Pancreas (tissue), 10 donors: ENCODE data around the gene C12orf75. TPM values are rescaled to one million over a fixed set of nuclear protein-coding genes. Genes with fewer than 3 reads are reported as not detected.

Source experiments
- ATAC-seq, 4 donors: fragments of 200-7000 bp; cut with Tn5 transposase; one replicate each; pipeline versions ENCODE4 v1.8.0 to v1.9.1; 2020; ENCODE audit warnings: mild to moderate bottlenecking in 4 of 4, moderate library complexity in 4 of 4
- DNase-seq, 6 donors: peaks; one replicate each; pipeline ENCODE4 v3.0.0-alpha.2; 2020
- FAIRE-seq: peaks from 2 replicates; lab custom pipeline; 2012; peaks lifted over from hg19 to GRCh38; lab: Jason Lieb, UNC
- H3K27ac ChIP-seq, 4 donors: fragments of 200-600 bp; sonication (generic); 1 replicate in 3 of 4; 2 replicates in 1 of 4; pipeline versions ENCODE4 v1.5.0 to v1.8.0; 2020
- H3K27me3 ChIP-seq, 4 donors: fragments of 200-600 bp; one replicate each; pipeline ENCODE4 v1.8.0; 2021
- H3K36me3 ChIP-seq, 3 donors: fragments of 200-600 bp; sonication (generic) in 1 of 3; one replicate each; pipeline versions ENCODE4 v1.5.0 to v1.8.0; 2020 to 2021
- H3K4me1 ChIP-seq, 3 donors: fragments of 200-600 bp; one replicate each; pipeline ENCODE4 v1.8.0; 2021
- H3K4me3 ChIP-seq, 4 donors: fragments of 200-600 bp; sonication (generic) in 2 of 4; one replicate each; pipeline versions ENCODE4 v1.5.0 to v1.8.0; 2020 to 2021
- H3K9me3 ChIP-seq, 4 donors: fragments of 200-600 bp; one replicate each; pipeline ENCODE4 v1.8.0; 2021
- CTCF ChIP-seq, 4 donors: fragments of 200-600 bp; sonication (generic) in 3 of 4; IDR thresholded peaks; one replicate each; pipeline versions ENCODE4 v1.5.0 to v1.8.0; 2021; ENCODE audit warnings: antibody characterized with exemption in 4 of 4
- WGBS, 2 donors: extraction: QIAGEN DNeasy Blood & Tissue Kit; methylation state at CpG; one replicate each; pipeline ENCODE4 v1.1.7; 2013; 5-methylcytosine and 5-hydroxymethylcytosine counted together
- intact Hi-C, 3 donors: fragments of 100-400 bp; cut with DNase I; formaldehyde crosslinking; loops; one replicate each; pipeline versions ENCODE4 v1.11.1 to v1.14.2; 2022
- polyA plus RNA-seq, 2 donors: library from polyadenylated mRNA; stranded (reverse); fragments of 200-250 nt; gene quantifications; one replicate each; pipeline ENCODE4 v1.2.3, GENCODE V29; 2013
- total RNA-seq, 6 donors: library from RNA; stranded (reverse); fragmentation: NEBNext Ultra II Directional in 4 of 6; extraction: Animal tissue kit (Norgen Biotek cat#: 25700) in 4 of 6; gene quantifications; one replicate each; pipeline versions ENCODE4 v1.2.1 to v1.2.4, GENCODE V29; 2021 to 2023
- donor health status: healthy with polysubstance abuse.
- donor health status: DM: no; HTN: no; CAD: no; lungs with moderate emphysema.
- donor health status: DM: no; HTN: no; CAD: no.
- donor health status: control.
- donor health status: control.
- donor health status: Bipolar disorder and iron deficiency.
- donor health status: DM: yes; HTN: yes; CAD: no.
- donor health status: DM: no; HTN: no; CAD: no.
- donor health status: DM: no; HTN: no; CAD: no.
- donor health status: DM: yes; HTN: yes; CAD: no.

The C12orf75 gene
- total and polyA plus RNA-seq, 8 donors = 20.2 to 104 (median 43.5) TPM

DNA sequence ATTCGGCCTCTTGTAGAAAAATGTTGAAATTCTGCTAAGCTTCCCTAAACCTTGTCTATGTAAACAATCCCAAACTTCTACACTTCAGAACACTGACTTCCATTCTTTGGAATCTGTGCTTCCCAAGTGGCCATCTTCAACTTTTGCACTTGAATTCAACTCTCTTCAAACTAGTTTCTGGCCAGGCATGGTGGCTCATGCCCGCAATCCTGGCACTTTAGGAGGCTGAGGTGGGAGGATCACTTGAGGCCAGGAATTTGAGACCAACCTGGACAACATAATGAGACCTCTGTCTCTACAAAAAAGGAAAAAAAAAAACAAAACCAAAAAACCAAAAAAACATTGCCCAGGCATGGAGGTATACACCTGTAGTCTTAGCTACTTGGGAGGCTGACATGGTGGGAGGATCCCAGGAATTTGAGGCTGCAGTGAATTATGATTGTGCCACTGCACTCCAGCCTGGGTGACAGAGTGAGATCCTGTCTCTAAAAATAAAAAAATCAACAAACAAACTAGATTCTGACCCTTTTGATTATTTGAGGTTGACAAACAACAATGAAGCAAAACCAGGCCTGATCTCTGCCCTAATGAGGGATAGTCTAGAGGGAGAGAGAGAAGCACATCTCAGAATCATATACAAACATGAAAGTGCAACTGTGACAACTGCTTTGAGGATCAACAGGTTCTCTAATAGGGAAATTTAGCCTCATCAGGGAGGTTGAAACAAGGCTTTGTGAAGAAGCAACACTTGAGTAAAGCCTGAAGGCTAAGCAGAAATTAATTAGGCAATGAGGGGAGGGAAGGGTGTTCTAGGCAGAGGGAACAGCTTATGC lies 11.6 kb upstream of the C12orf75 start:
- TF ChIP-seq CTCF (IDR thresholded peaks at IDR 0.05) = no peak
- DNase-seq (no peak), ATAC-seq (no peak), FAIRE-seq (no peak)
- H3K9me3 ChIP-seq = no peaks in the 10 kb centered on the region
- intact Hi-C loops = no loop called here
- H3K27ac ChIP-seq = peak overlapping the region; percentile 3 to 67 (median 36)
- no peak overlapping the region for H3K4me3 ChIP-seq
- WGBS, 2 donors = 80 to 86% methylated on average over 2 of the region's 2 CpGs
- H3K27me3 ChIP-seq = no peaks in the 10 kb centered on the region
- H3K4me1 ChIP-seq = peaks cover 0 to 17% (median 11%) of the 10 kb centered on the region in 3 donors
- H3K36me3 ChIP-seq = no peaks in the 10 kb centered on the region

GRCh38 chr12:105319691-105320209 lies 10.7 kb upstream of the C12orf75 start:
- Histone ChIP-seq H3K9me3 (no peaks in the 10 kb centered on the region), H3K27ac (peak overlapping the region in 1 of 4 donors; percentile 67), H3K4me1 (peaks cover 0 to 17% (median 11%) of the 10 kb centered on the region in 3 donors), H3K4me3 (no peak overlapping the region), H3K27me3 (no peaks in the 10 kb centered on the region), H3K36me3 (no peaks in the 10 kb centered on the region)
- WGBS, 2 donors = 91 to 97% methylated on average over 8 of the region's 8 CpGs
- TF ChIP-seq CTCF (IDR thresholded peaks at IDR 0.05) = no peak
- intact Hi-C loops = no loop called here
- DNase-seq (no peak), FAIRE-seq (no peak), ATAC-seq (no peak)

DNA sequence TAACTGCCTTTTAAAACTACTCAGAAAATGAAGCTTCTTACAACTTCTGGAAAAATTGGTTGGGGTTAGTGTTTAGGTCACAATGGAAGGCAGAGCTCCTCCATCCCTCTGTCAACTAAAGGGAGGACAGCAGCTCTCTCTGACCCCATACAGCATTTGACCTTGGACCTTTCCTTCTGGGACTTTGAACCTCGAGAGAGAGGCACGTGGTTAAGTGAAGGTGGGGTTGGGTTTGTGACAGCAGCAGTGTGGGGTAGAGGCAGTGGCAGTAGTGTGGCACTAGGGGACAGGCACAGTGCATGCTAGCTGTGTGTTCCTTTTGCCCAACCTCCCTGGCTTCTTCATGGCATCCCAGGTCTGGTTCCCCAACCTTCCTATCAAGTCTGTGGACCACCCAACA lies 9.4 kb upstream of the C12orf75 start:
- Histone ChIP-seq H3K4me3 (no peak overlapping the region), H3K27ac (no peak overlapping the region), H3K27me3 (no peaks in the 10 kb centered on the region), H3K36me3 (no peaks in the 10 kb centered on the region), H3K9me3 (no peaks in the 10 kb centered on the region), H3K4me1 (peaks cover 0 to 17% (median 11%) of the 10 kb centered on the region in 3 donors)
- ATAC-seq (no peak), FAIRE-seq (no peak), DNase-seq (no peak)
- WGBS, 2 donors = 7 to 9% methylated on average over 2 of the region's 2 CpGs
- TF ChIP-seq CTCF (IDR thresholded peaks at IDR 0.05) = no peak
- intact Hi-C loops = no loop called here

DNA sequence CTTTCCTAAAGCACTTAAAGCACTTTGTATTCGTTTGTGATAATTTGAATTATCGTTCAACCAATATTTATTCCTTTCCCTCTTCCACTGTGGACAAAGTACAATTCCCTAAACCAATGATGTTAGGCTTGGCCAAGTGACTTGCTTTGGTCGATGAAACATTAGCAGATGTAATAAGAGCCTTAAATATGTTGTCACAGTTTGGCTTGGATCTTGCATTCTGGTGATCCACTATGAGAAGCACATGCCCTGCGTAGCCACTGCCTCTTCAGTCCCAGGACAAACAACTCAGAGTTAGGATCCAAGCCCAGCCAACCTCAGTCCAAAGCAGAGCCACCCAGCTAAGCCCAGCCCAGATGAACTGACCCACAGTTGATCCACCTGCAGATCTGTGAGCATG lies 8.4 kb upstream of the C12orf75 start:
- no peak overlapping the region for H3K4me3 ChIP-seq
- H3K4me1 ChIP-seq = peaks cover 0 to 14% (median 5%) of the 10 kb centered on the region in 3 donors
- no peaks in the 10 kb centered on the region for H3K9me3 ChIP-seq
- ATAC-seq = no peak
- H3K36me3 ChIP-seq = no peaks in the 10 kb centered on the region
- intact Hi-C loops = no loop called here
- FAIRE-seq = no peak
- H3K27ac ChIP-seq = no peak overlapping the region
- 50 to 53% methylated on average over 4 of the region's 4 CpGs for WGBS, 2 donors
- H3K27me3 ChIP-seq = no peaks in the 10 kb centered on the region
- no peak for DNase-seq
- no peak for TF ChIP-seq CTCF (IDR thresholded peaks at IDR 0.05)

GRCh38 chr12:105324704-105325103 lies 5.8 kb upstream of the C12orf75 start:
- intact Hi-C loops = no loop called here
- DNase-seq (no peak), FAIRE-seq (no peak), ATAC-seq (no peak)
- H3K36me3 ChIP-seq = no peaks in the 10 kb centered on the region
- WGBS, 2 donors = 87 to 91% methylated on average over 2 of the region's 2 CpGs
- H3K4me1 ChIP-seq = no peaks in the 10 kb centered on the region
- no peak for TF ChIP-seq CTCF (IDR thresholded peaks at IDR 0.05)
- H3K4me3 ChIP-seq = no peak overlapping the region
- no peaks in the 10 kb centered on the region for H3K27me3 ChIP-seq
- H3K27ac ChIP-seq = no peak overlapping the region
- no peaks in the 10 kb centered on the region for H3K9me3 ChIP-seq
